HL-60 (cell line): Measurements from ENCODE around the gene NBAS.

Experiments
- DNase-seq, 2 experiments: peaks; one replicate each; pipeline ENCODE4 v3.0.0-alpha.2; 2010 to 2020; ENCODE audit warnings: low read depth in 1 of 2, low spot score in 1 of 2
- H3K27ac ChIP-seq: fragments of 250-450 bp; sonication (Bioruptor Pico); replicated peaks from 2 replicates; pipeline ENCODE4 v1.5.1; 2020; ENCODE audit warnings: mild to moderate bottlenecking, moderate library complexity
- H3K27me3 ChIP-seq: fragments of 250-450 bp; sonication (Bioruptor Pico); 2 replicates; pipeline ENCODE4 v1.5.1; 2021; ENCODE audit warnings: mild to moderate bottlenecking, moderate library complexity; ENCODE audit not compliant: insufficient read depth, poor library complexity, severe bottlenecking
- H3K4me3 ChIP-seq: replicated peaks from 2 replicates; pipeline ENCODE4 v1.5.1; 2011; ENCODE audit warnings: mild to moderate bottlenecking, control low read depth, low read length; ENCODE audit not compliant: insufficient read depth
- CTCF ChIP-seq: IDR thresholded peaks from one replicate; pipeline ENCODE4 v1.5.1; 2011; ENCODE audit warnings: low read length, control low read depth, inconsistent platforms; ENCODE audit not compliant: insufficient read depth
- GABPA ChIP-seq: IDR thresholded peaks from 2 replicates; pipeline ENCODE4 v1.6.1; 2012; ENCODE audit warnings: low read depth
- POLR2AphosphoS5 ChIP-seq: IDR thresholded peaks from 2 replicates; pipeline ENCODE4 v1.6.1; 2012; ENCODE audit warnings: low read depth
- REST ChIP-seq: IDR thresholded peaks from 2 replicates; pipeline ENCODE4 v1.6.1; 2012; ENCODE audit warnings: low read depth; ENCODE audit not compliant: insufficient replicate concordance
- SPI1 ChIP-seq: IDR thresholded peaks from 2 replicates; pipeline ENCODE4 v1.6.1; 2012; ENCODE audit warnings: low read depth, mild to moderate bottlenecking, borderline replicate concordance

NBAS gene

GRCh38 chr2:15579641-15580040 lies 18.5 kb upstream of the NBAS start:
- DNase-seq = no peak
- no peak for TF ChIP-seq SPI1
- no peak for TF ChIP-seq POLR2AphosphoS5
- no peak for TF ChIP-seq GABPA
- TF ChIP-seq CTCF = no peak
- no peak for TF ChIP-seq REST
- Histone ChIP-seq H3K27ac (no peak overlapping the region), H3K4me3 (no peak overlapping the region), H3K27me3 (no peaks in the 10 kb centered on the region)

- no peaks in the 10 kb centered on the region for H3K27me3 ChIP-seq
- TF ChIP-seq POLR2AphosphoS5 (no peak), GABPA (no peak), CTCF (peak; percentile 84), REST (no peak), SPI1 (no peak)
- DNase-seq = peak; percentile 47 to 90
- no peak overlapping the region for H3K27ac ChIP-seq
- H3K4me3 ChIP-seq = no peak overlapping the region
Measured at GRCh38 chr2:15577071-15577735, 16.1 kb upstream of the NBAS start.

- no peak for DNase-seq
- Histone ChIP-seq H3K27me3 (no peaks in the 10 kb centered on the region), H3K27ac (no peak overlapping the region), H3K4me3 (no peak overlapping the region)
- no peak for TF ChIP-seq GABPA
- no peak for TF ChIP-seq CTCF
- TF ChIP-seq REST = no peak
- no peak for TF ChIP-seq POLR2AphosphoS5
- no peak for TF ChIP-seq SPI1
Measured at GRCh38 chr2:15571729-15572128, 10.6 kb upstream of the NBAS start.
